ENCODE data around the gene CD320.
"Not testable (repeated sequence)": the region's sequence is repeated elsewhere in the genome, so short reads cannot be mapped to it uniquely, and the experiment has no call there.

The CD320 gene

GRCh38 chr19:8332976-8333766, 25.0 kb upstream of the CD320 start:
- no peak for DNase-seq

GRCh38 chr19:8331263-8331845, 23.2 kb upstream of the CD320 start:
- no peak for DNase-seq

- DNase-seq, result no peak
These were observed 21.8 kb upstream of the CD320 start for GRCh38 chr19:8329996-8330395.

- DNase-seq, result no peak
These were observed 17.3 kb upstream of the CD320 start for GRCh38 chr19:8325454-8325853.

GRCh38 chr19:8324186-8325050, 16.3 kb upstream of the CD320 start:
- DNase-seq, result peak; percentile 48

GRCh38 chr19:8323781-8324185, 15.6 kb upstream of the CD320 start:
- DNase-seq, result no peak

GRCh38 chr19:8322638-8322997, 14.5 kb upstream of the CD320 start:
- DNase-seq, result no peak

GRCh38 chr19:8321986-8322637, 14.0 kb upstream of the CD320 start:
- DNase-seq, result no peak

- DNase-seq, result peak; percentile 85
These were observed 13.2 kb upstream of the CD320 start, which contains the start of the genes NDUFA7 and RPS28 for GRCh38 chr19:8321067-8321985. Gene NDUFA7 (minus strand): TSS chr19:8321375. CDS start chr19:8321358, 17 bp downstream. Gene RPS28 (plus strand): TSS chr19:8321496. CDS start chr19:8321531, 35 bp downstream.

GRCh38 chr19:8320564-8321066, 12.5 kb upstream of the CD320 start:
- DNase-seq, result no peak

- DNase-seq, result no peak
These were observed 11.8 kb upstream of the CD320 start for GRCh38 chr19:8319807-8320520.

- DNase-seq, result not testable (repeated sequence)
These were observed 10.7 kb upstream of the CD320 start for GRCh38 chr19:8318835-8319234.

GRCh38 chr19:8316351-8317125, 8.4 kb upstream of the CD320 start:
- no peak for DNase-seq

- DNase-seq, result not testable (repeated sequence)
These were observed 7.0 kb upstream of the CD320 start for GRCh38 chr19:8314981-8315640.

- no peak for DNase-seq
These were observed 3.5 kb upstream of the CD320 start for GRCh38 chr19:8311461-8312260.

- no peak for DNase-seq
These were observed 2.3 kb upstream of the CD320 start for GRCh38 chr19:8310342-8311055.

- no peak for DNase-seq
These were observed 733 bp upstream of the CD320 start for GRCh38 chr19:8308891-8309291.

- DNase-seq, result no peak
These were observed 676 bp downstream of the CD320 start for GRCh38 chr19:8307400-8307964.

All from NCI-H2029 treated with DMSO at 0.1 percent for 48 hours (cell line).